BLaER1 (cell line): ENCODE measurements around the gene FAM151A.

Experiments used
- H3K27ac ChIP-seq: shearing (Covaris generic); formaldehyde crosslinking; 2 replicates; pipeline ENCODE4 v1.8.1; 2022
- H3K27me3 ChIP-seq: shearing (Covaris generic); formaldehyde crosslinking; 2 replicates; pipeline ENCODE4 v1.8.1; 2022
- H3K36me3 ChIP-seq: shearing (Covaris generic); formaldehyde crosslinking; 2 replicates; pipeline ENCODE4 v1.8.1; 2022
- H3K4me1 ChIP-seq: shearing (Covaris generic); formaldehyde crosslinking; 2 replicates; pipeline ENCODE4 v1.8.1; 2022
- H3K4me2 ChIP-seq: shearing (Covaris generic); formaldehyde crosslinking; 2 replicates; pipeline ENCODE4 v1.8.1; 2022
- H3K4me3 ChIP-seq: shearing (Covaris generic); formaldehyde crosslinking; 2 replicates; pipeline ENCODE4 v1.8.1; 2022
- H3K9ac ChIP-seq: shearing (Covaris generic); formaldehyde crosslinking; 2 replicates; pipeline ENCODE4 v1.8.1; 2022
- H3K9me3 ChIP-seq: shearing (Covaris generic); formaldehyde crosslinking; 2 replicates; pipeline ENCODE4 v1.8.1; 2022
- H4K20me1 ChIP-seq: shearing (Covaris generic); formaldehyde crosslinking; 2 replicates; pipeline ENCODE4 v1.8.1; 2022
- Cebpa-rat ChIP-seq: shearing (Covaris generic); IDR thresholded peaks from 2 replicates; pipeline ENCODE4 v1.8.1; 2022

The FAM151A gene

GRCh38 chr1:54575605-54576290, 47.6 kb downstream of the FAM151A start:
- H3K27me3 ChIP-seq = no peaks in the 10 kb centered on the region
- TF ChIP-seq Cebpa-rat = no peak
- peaks cover 24% of the 10 kb centered on the region for H3K4me1 ChIP-seq
- H3K9ac ChIP-seq = no peak overlapping the region
- H4K20me1 ChIP-seq = no peaks in the 10 kb centered on the region
- H3K9me3 ChIP-seq = no peaks in the 10 kb centered on the region
- H3K27ac ChIP-seq = no peak overlapping the region
- no peaks in the 10 kb centered on the region for H3K36me3 ChIP-seq
- H3K4me3 ChIP-seq = no peak overlapping the region
- H3K4me2 ChIP-seq = no peak overlapping the region

DNA sequence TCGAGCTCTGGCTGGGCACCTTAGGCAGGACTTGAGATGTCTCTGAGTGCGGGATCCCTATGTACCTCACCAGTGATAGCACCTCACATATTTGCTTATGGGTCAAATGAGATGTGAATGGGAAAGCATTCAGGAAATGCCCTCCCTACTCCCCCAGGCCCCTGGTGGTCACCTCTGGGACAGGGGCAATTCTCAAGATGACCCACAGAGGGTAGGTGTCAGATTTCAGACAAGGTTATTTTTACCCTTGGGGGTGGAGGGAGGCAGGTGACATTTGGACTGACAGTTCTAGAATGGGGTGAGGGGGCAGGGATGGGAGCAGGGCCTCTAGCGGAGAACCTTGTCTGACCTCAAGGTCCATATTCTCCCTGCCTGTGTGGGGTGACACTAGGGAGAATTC, 48.2 kb downstream of the FAM151A start:
- no peak for TF ChIP-seq Cebpa-rat
- Histone ChIP-seq H3K27ac (no peak overlapping the region), H3K4me1 (peaks cover 24% of the 10 kb centered on the region), H3K9me3 (no peaks in the 10 kb centered on the region), H3K4me2 (no peak overlapping the region), H4K20me1 (no peaks in the 10 kb centered on the region), H3K9ac (no peak overlapping the region), H3K27me3 (no peaks in the 10 kb centered on the region), H3K4me3 (no peak overlapping the region), H3K36me3 (no peaks in the 10 kb centered on the region)

GRCh38 chr1:54574158-54574778, 49.1 kb downstream of the FAM151A start:
- Histone ChIP-seq H3K4me3 (no peak overlapping the region), H3K9me3 (no peaks in the 10 kb centered on the region), H3K27ac (no peak overlapping the region), H3K4me1 (peaks cover 24% of the 10 kb centered on the region), H3K4me2 (no peak overlapping the region), H3K36me3 (no peaks in the 10 kb centered on the region), H4K20me1 (no peaks in the 10 kb centered on the region), H3K27me3 (no peaks in the 10 kb centered on the region), H3K9ac (no peak overlapping the region)
- TF ChIP-seq Cebpa-rat = no peak

- no peaks in the 10 kb centered on the region for H3K27me3 ChIP-seq
- TF ChIP-seq Cebpa-rat = no peak
- no peak overlapping the region for H3K4me3 ChIP-seq
- peaks cover 24% of the 10 kb centered on the region for H3K4me1 ChIP-seq
- no peaks in the 10 kb centered on the region for H3K9me3 ChIP-seq
- H3K27ac ChIP-seq = no peak overlapping the region
- H3K4me2 ChIP-seq = peak overlapping the region; percentile 50
- no peaks in the 10 kb centered on the region for H3K36me3 ChIP-seq
- no peaks in the 10 kb centered on the region for H4K20me1 ChIP-seq
- H3K9ac ChIP-seq = 0 out of 2 replicates have a peak overlapping the region, but pooled peaks have one; percentile 19
Observed at GRCh38 chr1:54572542-54572850, 50.8 kb downstream of the FAM151A start.

GRCh38 chr1:54571803-54572541, 51.4 kb downstream of the FAM151A start:
- Histone ChIP-seq H3K27ac (peak overlapping the region; percentile 59), H3K27me3 (no peaks in the 10 kb centered on the region), H3K36me3 (no peaks in the 10 kb centered on the region), H3K4me2 (peak overlapping the region; percentile 50), H3K9me3 (no peaks in the 10 kb centered on the region), H3K4me1 (peaks cover 24% of the 10 kb centered on the region), H3K4me3 (no peak overlapping the region), H3K9ac (0 out of 2 replicates have a peak overlapping the region, but pooled peaks have one; percentile 19), H4K20me1 (no peaks in the 10 kb centered on the region)
- TF ChIP-seq Cebpa-rat = no peak

GRCh38 chr1:54571326-54571725, 52.0 kb downstream of the FAM151A start:
- peak overlapping the region; percentile 59 for H3K27ac ChIP-seq

GRCh38 chr1:54570161-54570560, 53.2 kb downstream of the FAM151A start:
- Histone ChIP-seq H3K4me2 (no peak overlapping the region), H3K27me3 (no peaks in the 10 kb centered on the region), H3K9me3 (no peaks in the 10 kb centered on the region), H3K27ac (no peak overlapping the region), H4K20me1 (no peaks in the 10 kb centered on the region), H3K4me3 (no peak overlapping the region), H3K36me3 (no peaks in the 10 kb centered on the region), H3K4me1 (peaks cover 24% of the 10 kb centered on the region), H3K9ac (no peak overlapping the region)
- no peak for TF ChIP-seq Cebpa-rat

More at GRCh38 chr1:54571326-54571725, 52.0 kb downstream of the FAM151A start:
- Histone ChIP-seq H3K27me3 (no peaks in the 10 kb centered on the region), H3K4me1 (peaks cover 24% of the 10 kb centered on the region), H3K36me3 (no peaks in the 10 kb centered on the region), H3K4me2 (peak overlapping the region; percentile 50; the same call in 1 of the 2 replicates), H3K9ac (no peak overlapping the region), H3K9me3 (no peaks in the 10 kb centered on the region), H4K20me1 (no peaks in the 10 kb centered on the region), H3K4me3 (no peak overlapping the region)
- TF ChIP-seq Cebpa-rat = no peak

DNA sequence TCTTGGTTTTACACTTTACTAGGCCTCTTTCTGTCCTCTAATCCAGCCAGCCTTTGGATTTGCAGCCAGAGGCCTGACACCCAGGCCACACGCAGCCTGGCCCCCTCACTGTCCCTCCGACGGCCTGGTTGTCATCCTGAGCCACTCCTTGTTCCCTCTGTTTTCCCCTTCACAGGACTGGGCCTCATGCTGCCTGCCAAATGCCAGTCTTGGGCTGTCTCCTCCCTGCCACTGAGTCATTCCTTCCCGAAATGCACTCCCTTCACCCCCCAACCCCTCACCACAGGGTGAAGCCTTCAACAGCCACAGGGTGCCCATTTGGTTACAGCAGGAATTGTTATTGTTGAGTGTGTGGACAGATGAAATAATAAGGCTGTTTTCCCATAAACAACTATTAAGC, 54.0 kb downstream of the FAM151A start:
- H4K20me1 ChIP-seq = no peaks in the 10 kb centered on the region
- no peak overlapping the region for H3K27ac ChIP-seq
- no peaks in the 10 kb centered on the region for H3K9me3 ChIP-seq
- no peak overlapping the region for H3K4me3 ChIP-seq
- no peaks in the 10 kb centered on the region for H3K36me3 ChIP-seq
- TF ChIP-seq Cebpa-rat = no peak
- H3K27me3 ChIP-seq = no peaks in the 10 kb centered on the region
- no peak overlapping the region for H3K4me2 ChIP-seq
- H3K4me1 ChIP-seq = peaks cover 19% of the 10 kb centered on the region
- H3K9ac ChIP-seq = no peak overlapping the region

- H3K36me3 ChIP-seq = no peaks in the 10 kb centered on the region
- no peaks in the 10 kb centered on the region for H4K20me1 ChIP-seq
- H3K4me2 ChIP-seq = no peak overlapping the region
- no peaks in the 10 kb centered on the region for H3K27me3 ChIP-seq
- peaks cover 18% of the 10 kb centered on the region for H3K4me1 ChIP-seq
- H3K9me3 ChIP-seq = no peaks in the 10 kb centered on the region
- no peak overlapping the region for H3K27ac ChIP-seq
- no peak overlapping the region for H3K9ac ChIP-seq
- H3K4me3 ChIP-seq = no peak overlapping the region
- no peak for TF ChIP-seq Cebpa-rat
Observed at GRCh38 chr1:54567961-54568360, 55.4 kb downstream of the FAM151A start.
